ENCODE data around the gene MIGA1. TPM values are rescaled to one million over a fixed set of nuclear protein-coding genes. Genes with fewer than 3 reads are reported as not detected.
A peak's percentile ranks its signal among the peaks of the same experiment; 100 is the strongest.

The MIGA1 gene
- total and polyA plus RNA-seq, 9 of the 15 experiments (the other 6 are each of a cell fraction or from before 2014, with no cell fraction given), result 1.6 to 5.1 (median 2.9) TPM

- TF ChIP-seq EHMT2 (IDR thresholded peaks at IDR 0.05) (peak; percentile 62; the same call in 1 of the 2 replicates), ZNF609 (CRISPR knock-in tag; IDR thresholded peaks at IDR 0.05; ENCODE audit: borderline replicate concordance) (no peak), KAT7 (CRISPR knock-in tag; IDR thresholded peaks at IDR 0.05; ENCODE audit: borderline replicate concordance) (no peak), ZEB2 (IDR thresholded peaks at IDR 0.05) (peak; percentile 85), CBX3 (IDR thresholded peaks at IDR 0.05; ENCODE audit: borderline replicate concordance in 1 of 2, low read length in 2 of 2) (peak in 1 of 2 experiments; percentile 24; a peak in 1 of 3 replicates), SRSF1 (IDR thresholded peaks at IDR 0.05; ENCODE audit: low read depth, low read length) (no peak), MAFK (IDR thresholded peaks at IDR 0.05; ENCODE audit: low read length) (peak; percentile 83), DPF2 (IDR thresholded peaks at IDR 0.05) (peak; percentile 96), HOXB6 (CRISPR knock-in tag; IDR thresholded peaks at IDR 0.05; ENCODE audit: borderline replicate concordance) (no peak), JUN (IDR thresholded peaks at IDR 0.05; ENCODE audit: borderline replicate concordance, low read depth, low read length) (peak; percentile 97), JUN (CRISPR knock-in tag; IDR thresholded peaks at IDR 0.05; ENCODE audit: borderline replicate concordance) (no peak), E2F4 (CRISPR knock-in tag; IDR thresholded peaks at IDR 0.05; ENCODE audit: low read depth) (no peak), ZNF146 (CRISPR knock-in tag; IDR thresholded peaks at IDR 0.05; ENCODE audit: unreplicated experiment) (no peak), ELF2 (CRISPR knock-in tag; IDR thresholded peaks at IDR 0.05) (no peak), HDAC2 (IDR thresholded peaks at IDR 0.05) (0 out of 2 replicates have a peak, but pooled peaks have one; percentile 63), U2AF2 (optimal IDR thresholded peaks at IDR 0.05; ENCODE audit: low read depth, low read length) (no peak), TEAD4 (IDR thresholded peaks at IDR 0.05; ENCODE audit: low read length) (peak; percentile 73), TEAD4 (CRISPR knock-in tag; IDR thresholded peaks at IDR 0.05; ENCODE audit: borderline replicate concordance) (no peak), ZNF121 (CRISPR knock-in tag; conservative IDR thresholded peaks at IDR 0.05) (no peak)
- TF ChIP-seq, protein P1, sequence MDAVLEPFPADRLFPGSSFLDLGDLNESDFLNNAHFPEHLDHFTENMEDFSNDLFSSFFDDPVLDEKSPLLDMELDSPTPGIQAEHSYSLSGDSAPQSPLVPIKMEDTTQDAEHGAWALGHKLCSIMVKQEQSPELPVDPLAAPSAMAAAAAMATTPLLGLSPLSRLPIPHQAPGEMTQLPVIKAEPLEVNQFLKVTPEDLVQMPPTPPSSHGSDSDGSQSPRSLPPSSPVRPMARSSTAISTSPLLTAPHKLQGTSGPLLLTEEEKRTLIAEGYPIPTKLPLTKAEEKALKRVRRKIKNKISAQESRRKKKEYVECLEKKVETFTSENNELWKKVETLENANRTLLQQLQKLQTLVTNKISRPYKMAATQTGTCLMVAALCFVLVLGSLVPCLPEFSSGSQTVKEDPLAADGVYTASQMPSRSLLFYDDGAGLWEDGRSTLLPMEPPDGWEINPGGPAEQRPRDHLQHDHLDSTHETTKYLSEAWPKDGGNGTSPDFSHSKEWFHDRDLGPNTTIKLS (IDR thresholded peaks at IDR 0.05; ENCODE audit: borderline replicate concordance, low read depth), result peak; percentile 76; the same call in 1 of the 2 replicates
- TF ChIP-seq, protein P2, sequence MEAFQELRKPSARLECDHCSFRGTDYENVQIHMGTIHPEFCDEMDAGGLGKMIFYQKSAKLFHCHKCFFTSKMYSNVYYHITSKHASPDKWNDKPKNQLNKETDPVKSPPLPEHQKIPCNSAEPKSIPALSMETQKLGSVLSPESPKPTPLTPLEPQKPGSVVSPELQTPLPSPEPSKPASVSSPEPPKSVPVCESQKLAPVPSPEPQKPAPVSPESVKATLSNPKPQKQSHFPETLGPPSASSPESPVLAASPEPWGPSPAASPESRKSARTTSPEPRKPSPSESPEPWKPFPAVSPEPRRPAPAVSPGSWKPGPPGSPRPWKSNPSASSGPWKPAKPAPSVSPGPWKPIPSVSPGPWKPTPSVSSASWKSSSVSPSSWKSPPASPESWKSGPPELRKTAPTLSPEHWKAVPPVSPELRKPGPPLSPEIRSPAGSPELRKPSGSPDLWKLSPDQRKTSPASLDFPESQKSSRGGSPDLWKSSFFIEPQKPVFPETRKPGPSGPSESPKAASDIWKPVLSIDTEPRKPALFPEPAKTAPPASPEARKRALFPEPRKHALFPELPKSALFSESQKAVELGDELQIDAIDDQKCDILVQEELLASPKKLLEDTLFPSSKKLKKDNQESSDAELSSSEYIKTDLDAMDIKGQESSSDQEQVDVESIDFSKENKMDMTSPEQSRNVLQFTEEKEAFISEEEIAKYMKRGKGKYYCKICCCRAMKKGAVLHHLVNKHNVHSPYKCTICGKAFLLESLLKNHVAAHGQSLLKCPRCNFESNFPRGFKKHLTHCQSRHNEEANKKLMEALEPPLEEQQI (IDR thresholded peaks at IDR 0.05), result peak; percentile 33; the same call in 1 of the 2 replicates
Observed at GRCh38 chr1:77762072-77762476, 17.4 kb upstream of the MIGA1 start (continued).

All from K562 (cell line).